GM10248 (cell line): ENCODE results near the gene OPN4.
A peak's percentile ranks its signal among the peaks of the same experiment; 100 is the strongest.

Experiments
- CTCF ChIA-PET: fragments of 300-600 bp; sonication (Branson Sonifier 250); formaldehyde crosslinking; extraction: SDS; loops from one replicate; lab custom pipeline; 2021; ENCODE audit warnings: antibody characterized with exemption; lab: Yijun Ruan, JAX
- POLR2A ChIA-PET: fragments of 350-650 bp; sonication (Branson Sonifier 250); formaldehyde crosslinking; extraction: SDS; loops from one replicate; lab custom pipeline; 2020; ENCODE audit warnings: antibody characterized with exemption; lab: Yijun Ruan, JAX
- DNase-seq: peaks from one replicate; pipeline ENCODE4 v3.0.0; 2012; ENCODE audit errors: extremely low spot score
- TF ChIP-seq, protein P1 (sequence below): IDR thresholded peaks from 2 replicates; pipeline ENCODE4 v1.5.1; 2012; ENCODE audit warnings: mild to moderate bottlenecking, low read depth; ENCODE audit errors: extremely low read depth, missing control alignments, control extremely low read depth

Gene OPN4

DNA sequence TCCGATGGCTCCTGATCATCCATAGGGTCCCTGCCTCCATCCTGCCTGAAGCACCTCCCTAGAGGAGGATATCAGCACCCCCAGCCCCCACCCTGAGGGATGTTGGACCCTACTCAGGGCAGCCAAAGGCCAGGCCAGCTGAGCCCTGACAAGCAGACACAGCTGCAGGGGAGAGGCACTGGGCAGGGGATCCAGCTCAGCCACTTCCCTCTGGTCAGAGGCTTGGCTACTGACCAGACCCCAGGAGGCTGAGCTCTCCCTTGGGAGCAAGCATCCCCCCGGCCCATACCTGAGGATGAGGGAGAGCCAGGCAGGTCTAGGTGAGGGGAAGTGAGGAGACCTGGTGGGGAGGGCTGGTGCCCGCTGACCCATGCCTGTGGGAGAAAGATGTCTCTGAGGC is 20.6 kb downstream of the OPN4 start:
- POLR2A ChIA-PET, result no interaction called here

DNA sequence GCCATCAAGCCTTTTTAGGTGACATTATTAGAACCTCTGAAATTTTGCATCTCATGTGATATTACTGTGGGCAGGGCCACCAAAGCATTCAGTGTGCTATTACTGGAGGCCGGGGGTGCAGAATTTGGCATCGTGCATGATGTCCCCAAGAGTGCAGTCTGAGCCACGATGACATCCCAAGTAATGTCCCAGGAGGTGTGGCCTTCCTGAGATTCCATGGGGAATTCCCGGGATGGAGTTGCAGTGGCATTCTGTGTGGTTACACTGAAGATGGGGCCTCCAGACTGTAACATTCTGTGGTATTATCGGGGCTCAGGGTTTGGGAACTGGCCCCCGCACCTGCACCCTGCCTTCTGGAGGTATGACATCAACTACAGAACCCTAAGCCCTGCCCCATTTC is 23.0 kb downstream of the OPN4 start:
- ChIA-PET CTCF (interaction anchor here (1.0 to 4.3 kb wide), 3 partner anchors 10 to 222 kb away, joined by 3 to 19 read pairs (median 3); no protein-coding TSS in a partner anchor), POLR2A (no interaction called here)
- TF ChIP-seq, protein P1, sequence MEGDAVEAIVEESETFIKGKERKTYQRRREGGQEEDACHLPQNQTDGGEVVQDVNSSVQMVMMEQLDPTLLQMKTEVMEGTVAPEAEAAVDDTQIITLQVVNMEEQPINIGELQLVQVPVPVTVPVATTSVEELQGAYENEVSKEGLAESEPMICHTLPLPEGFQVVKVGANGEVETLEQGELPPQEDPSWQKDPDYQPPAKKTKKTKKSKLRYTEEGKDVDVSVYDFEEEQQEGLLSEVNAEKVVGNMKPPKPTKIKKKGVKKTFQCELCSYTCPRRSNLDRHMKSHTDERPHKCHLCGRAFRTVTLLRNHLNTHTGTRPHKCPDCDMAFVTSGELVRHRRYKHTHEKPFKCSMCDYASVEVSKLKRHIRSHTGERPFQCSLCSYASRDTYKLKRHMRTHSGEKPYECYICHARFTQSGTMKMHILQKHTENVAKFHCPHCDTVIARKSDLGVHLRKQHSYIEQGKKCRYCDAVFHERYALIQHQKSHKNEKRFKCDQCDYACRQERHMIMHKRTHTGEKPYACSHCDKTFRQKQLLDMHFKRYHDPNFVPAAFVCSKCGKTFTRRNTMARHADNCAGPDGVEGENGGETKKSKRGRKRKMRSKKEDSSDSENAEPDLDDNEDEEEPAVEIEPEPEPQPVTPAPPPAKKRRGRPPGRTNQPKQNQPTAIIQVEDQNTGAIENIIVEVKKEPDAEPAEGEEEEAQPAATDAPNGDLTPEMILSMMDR, result no peak
- DNase-seq, result no peak

More for the DNA sequence above, 20.6 kb downstream of the OPN4 start:
- TF ChIP-seq, protein P1, result no peak
- CTCF ChIA-PET, result interaction anchor here (2.0 kb wide), 1 partner anchor 20 kb away, joined by 4 read pairs; no protein-coding TSS in a partner anchor
- DNase-seq, result no peak

DNA sequence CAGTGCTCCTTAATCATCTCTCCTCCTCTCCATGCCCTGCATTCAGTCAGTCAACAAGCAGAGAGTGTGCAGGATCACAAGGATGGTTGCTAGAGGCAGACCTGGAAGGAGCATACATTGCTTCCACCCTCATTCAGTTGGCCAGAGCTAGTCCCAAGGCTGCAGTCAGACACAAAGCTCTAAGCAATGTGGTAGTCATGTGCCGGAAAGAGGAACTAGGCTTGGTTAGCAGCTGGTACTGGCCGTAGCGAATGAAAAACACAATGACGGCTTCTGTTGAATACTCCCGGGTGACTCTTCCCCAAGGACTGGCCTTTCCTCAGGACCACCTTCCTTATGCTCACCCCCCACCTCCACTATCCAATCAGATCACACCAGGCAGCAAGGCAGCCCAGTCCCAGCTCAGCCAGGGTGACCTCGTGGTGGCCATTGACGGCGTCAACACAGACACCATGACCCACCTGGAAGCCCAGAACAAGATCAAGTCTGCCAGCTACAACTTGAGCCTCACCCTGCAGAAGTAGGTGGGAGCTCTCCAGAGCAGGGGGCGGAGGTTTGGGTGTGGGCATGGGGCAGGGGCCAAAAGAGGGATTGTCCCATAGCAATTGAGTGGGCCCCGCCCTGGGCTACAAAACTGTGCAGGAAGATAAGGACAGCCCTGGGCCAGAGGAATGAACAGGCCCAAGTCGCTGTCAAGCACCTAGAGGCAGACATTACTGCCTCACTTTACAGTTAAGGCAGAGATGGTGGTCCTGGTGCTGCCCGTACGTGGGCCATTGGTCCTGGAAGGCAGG is 24.8 kb downstream of the OPN4 start:
- peak; percentile 51 for DNase-seq
- ChIA-PET POLR2A (no interaction called here), CTCF (interaction anchor here (1.3 to 4.3 kb wide), 2 partner anchors 9 to 287 kb away, joined by 3 to 19 read pairs; no protein-coding TSS in a partner anchor)
- TF ChIP-seq, protein P1, result no peak

DNA sequence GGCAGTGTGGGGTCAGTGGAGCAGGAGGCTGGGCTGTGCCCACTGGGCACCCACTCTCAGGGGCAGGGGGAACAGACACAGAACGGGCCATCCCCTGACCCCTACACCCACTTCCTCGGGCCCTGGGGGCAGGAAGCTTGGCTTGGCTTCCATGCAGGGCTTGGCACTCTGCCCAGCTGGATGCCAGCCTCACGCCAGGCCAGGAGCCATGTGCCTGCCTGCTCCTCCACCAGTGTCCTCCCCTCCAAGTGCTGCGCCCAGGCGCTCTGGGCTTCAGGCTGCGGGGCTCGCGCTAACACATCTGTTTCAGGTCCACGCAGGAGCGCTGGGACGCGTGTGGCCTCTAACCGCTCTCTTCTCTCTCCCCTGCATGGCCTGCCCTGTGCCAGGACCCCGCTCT is 26.7 kb downstream of the OPN4 start:
- CTCF ChIA-PET, result interaction anchor here (1.0 to 4.3 kb wide), 4 partner anchors 7 to 14 kb away, joined by 4 to 19 read pairs (median 5); no protein-coding TSS in a partner anchor

DNA sequence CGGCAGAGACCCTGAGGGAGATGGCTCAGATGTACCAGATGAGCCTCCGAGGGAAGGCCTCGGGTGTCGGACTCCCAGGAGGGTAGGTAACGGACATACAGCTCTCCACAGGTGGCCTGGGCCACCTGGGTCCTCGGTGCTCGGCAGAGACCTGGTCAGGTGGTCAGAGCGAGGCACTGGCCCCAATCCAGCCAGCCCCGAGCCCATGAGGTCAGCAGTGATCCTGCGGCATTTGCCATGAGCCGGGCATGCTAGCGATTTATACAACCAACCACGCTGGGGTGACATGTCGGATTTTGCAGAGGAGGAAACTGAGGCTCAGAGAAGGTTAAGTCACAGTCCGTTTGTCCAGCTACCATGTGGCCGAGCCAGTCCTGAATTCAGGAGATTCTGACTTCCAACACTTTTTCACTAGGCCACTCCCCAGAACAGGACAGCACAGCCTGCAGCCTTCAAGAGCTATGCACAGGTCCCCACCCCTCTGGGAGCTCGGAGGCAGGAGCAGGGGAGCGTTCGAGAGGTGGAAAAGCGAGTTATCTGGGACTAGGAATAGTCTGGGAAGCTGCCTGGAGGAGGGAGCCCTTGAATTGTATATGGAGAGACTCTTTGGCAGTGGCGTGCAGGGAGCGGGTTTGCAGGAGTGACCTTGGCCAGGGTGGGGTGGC is 27.5 kb downstream of the OPN4 start:
- ChIA-PET CTCF (interaction anchor here (1.6 to 1.8 kb wide), 4 partner anchors 12 to 279 kb away, joined by 4 to 5 read pairs (median 4); no protein-coding TSS in a partner anchor), POLR2A (no interaction called here)
- TF ChIP-seq, protein P1, result no peak
- DNase-seq, result no peak

More for the DNA sequence above, 26.7 kb downstream of the OPN4 start:
- POLR2A ChIA-PET, result no interaction called here
- no peak for DNase-seq
- TF ChIP-seq, protein P1, result no peak

DNA sequence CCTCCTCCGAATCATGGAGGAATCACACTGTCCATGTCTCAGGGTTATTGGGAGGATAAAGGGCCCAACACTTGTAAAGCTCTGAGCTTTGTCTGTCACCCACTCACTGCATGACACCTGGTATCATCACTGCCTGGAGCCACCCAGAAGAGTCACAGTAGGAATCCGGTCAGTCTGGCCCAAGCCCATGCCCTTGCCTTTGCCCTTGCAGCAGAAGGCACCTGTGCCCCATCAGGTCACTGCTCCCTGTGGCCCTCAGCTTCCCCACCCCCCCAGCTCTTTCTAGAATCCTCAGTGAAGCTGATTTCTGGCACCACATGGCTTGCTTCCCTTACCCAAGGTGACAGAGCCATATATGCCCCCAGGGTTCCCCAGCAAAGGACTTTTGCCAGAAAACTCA is 28.3 kb downstream of the OPN4 start:
- TF ChIP-seq, protein P1, result no peak
- CTCF ChIA-PET, result interaction anchor here (1.1 to 1.8 kb wide), 5 partner anchors 11 to 278 kb away, joined by 4 to 5 read pairs (median 4); no protein-coding TSS in a partner anchor
- POLR2A ChIA-PET, result no interaction called here
- DNase-seq, result no peak
